GM12873 (cell line): ENCODE measurements around the gene ZNF254.

Experiments used
- CTCF ChIP-seq: IDR thresholded peaks from 2 replicates; pipeline ENCODE4 v1.5.1; 2012; ENCODE audit warnings: low read depth, mild to moderate bottlenecking, moderate library complexity, low read length, control low read depth; ENCODE audit not compliant: insufficient read depth; ENCODE audit errors: missing control alignments

Gene ZNF254

GRCh38 chr19:24054044-24054935 lies 32.7 kb upstream of the ZNF254 start:
- no peak for TF ChIP-seq CTCF

- TF ChIP-seq CTCF, result no peak
Observed at GRCh38 chr19:24055548-24055947, 31.4 kb upstream of the ZNF254 start.

GRCh38 chr19:24057144-24057543 lies 29.8 kb upstream of the ZNF254 start:
- TF ChIP-seq CTCF, result no peak

GRCh38 chr19:24059563-24060295 lies 27.3 kb upstream of the ZNF254 start:
- no peak for TF ChIP-seq CTCF

GRCh38 chr19:24060687-24061356 lies 26.2 kb upstream of the ZNF254 start:
- TF ChIP-seq CTCF, result no peak

- TF ChIP-seq CTCF, result no peak
Observed at GRCh38 chr19:24062190-24062589, 24.8 kb upstream of the ZNF254 start.

GRCh38 chr19:24063295-24063694 lies 23.7 kb upstream of the ZNF254 start:
- TF ChIP-seq CTCF, result no peak
